ENCODE data around the gene INCA1. TPM values are rescaled to one million over a fixed set of nuclear protein-coding genes. Genes with fewer than 3 reads are reported as not detected.

INCA1 gene
- total and polyA plus RNA-seq, 2 of the 13 experiments (the other 11 are each of a cell fraction or from before 2014, with no cell fraction given), result 0.93 to 2.6 TPM

GRCh38 chr17:4973256-4974114, 23.8 kb downstream of the INCA1 start:
- ChIA-PET POLR2A (interaction anchor here (1.0 to 2.6 kb wide), 3 partner anchors 22 to 65 kb away, joined by 3 to 10 read pairs (median 5); partner anchors contain the start of genes ENO3, RNF167 and SLC25A11), CTCF (ENCODE audit: low intra/inter-chr PET ratio, low total read pairs) (no interaction called here)
- H3K36me3 ChIP-seq (replicated peaks in 1 of 2; ENCODE audit: control insufficient read depth in 1 of 2, insufficient read depth in 2 of 2, low read length in 2 of 2), result peaks cover 1 to 19% of the 10 kb centered on the region in 2 experiments
- H2AFZ ChIP-seq (ENCODE audit: low read length), result no peak overlapping the region
- WGBS (ENCODE audit: low lambda C conversion rate), result 97% methylated on average over 7 of the region's 10 CpGs
- no TSS peak for BruUV-seq (replicated peaks)
- FAIRE-seq (no peak), ATAC-seq (no peak), DNase-seq (ENCODE audit: low spot score) (no peak)
- H3K4me1 ChIP-seq (ENCODE audit: insufficient read depth, low read length), result peaks cover 27% of the 10 kb centered on the region
- H3K27ac ChIP-seq (ENCODE audit: extremely low read length, insufficient read depth, low read length), result no peak overlapping the region
- H4K20me1 ChIP-seq (ENCODE audit: insufficient read depth, low read length), result no peaks in the 10 kb centered on the region
- TF ChIP-seq MEF2D (CRISPR knock-in tag; IDR thresholded peaks at IDR 0.05) (no peak), POLR2A (IDR thresholded peaks at IDR 0.05; ENCODE audit: insufficient read depth in 1 of 2, low read depth in 2 of 2, low read length in 2 of 2) (peak in 1 of 2 experiments; percentile 50; a peak in 3 of 4 replicates), AGO1 (IDR thresholded peaks at IDR 0.05; ENCODE audit: low read depth, low read length, poor library complexity, severe bottlenecking) (peak; percentile 84), POGZ (CRISPR knock-in tag; IDR thresholded peaks at IDR 0.05) (no peak), AGO2 (optimal IDR thresholded peaks at IDR 0.05; ENCODE audit: low read depth, low read length) (peak; percentile 36), POLR2G (IDR thresholded peaks at IDR 0.05; ENCODE audit: low read depth, low read length) (peak; percentile 35), RBFOX2 (IDR thresholded peaks at IDR 0.05; ENCODE audit: low read depth, low read length) (0 out of 2 replicates have a peak, but pooled peaks have one; percentile 36)
- no peaks in the 10 kb centered on the region; a peak in 1 of 5 replicates for H3K27me3 ChIP-seq (ENCODE audit: control insufficient read depth in 1 of 2, insufficient read depth in 2 of 2, low read length in 2 of 2)
- peaks cover 17% of the 10 kb centered on the region for H3K79me2 ChIP-seq (ENCODE audit: insufficient read depth, low read length)
- no peak overlapping the region for H3K9ac ChIP-seq (ENCODE audit: insufficient read depth, low read depth, low read length)
- no peaks in the 10 kb centered on the region for H3K9me3 ChIP-seq (ENCODE audit: low read length)
- intact Hi-C loops (cut with micrococcal nuclease; ENCODE audit: unreplicated experiment) (no loop called here), in situ Hi-C loops (cut with HindIII; ENCODE audit: extremely low pct_ligation_motif_present, low pct_unique_long_range_greater_than_20kb) (no loop called here)
- H3K4me2 ChIP-seq (ENCODE audit: low read depth, low read length), result no peak overlapping the region
- no peak overlapping the region for H3K4me3 ChIP-seq (replicated peaks in 1 of 3; ENCODE audit: insufficient read depth in 1 of 3, low read depth in 2 of 3, low read length in 3 of 3)

GRCh38 chr17:4972752-4973151, 24.6 kb downstream of the INCA1 start:
- BruUV-seq (replicated peaks), result no TSS peak
- intact Hi-C loops (cut with micrococcal nuclease; ENCODE audit: unreplicated experiment), result no loop called here
- TF ChIP-seq KDM1A (CRISPR knock-in tag; IDR thresholded peaks at IDR 0.05), result no peak
- peak; percentile 40; the same call in 1 of the 2 replicates for TF ChIP-seq AKAP8 (CRISPR knock-in tag; IDR thresholded peaks at IDR 0.05)
- TF ChIP-seq, protein P1, sequence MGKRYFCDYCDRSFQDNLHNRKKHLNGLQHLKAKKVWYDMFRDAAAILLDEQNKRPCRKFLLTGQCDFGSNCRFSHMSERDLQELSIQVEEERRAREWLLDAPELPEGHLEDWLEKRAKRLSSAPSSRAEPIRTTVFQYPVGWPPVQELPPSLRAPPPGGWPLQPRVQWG (CRISPR knock-in tag; IDR thresholded peaks at IDR 0.05; ENCODE audit: borderline replicate concordance, low read depth), result no peak
- no peak for TF ChIP-seq ZNF143 (CRISPR knock-in tag; IDR thresholded peaks at IDR 0.05)
- no peak for TF ChIP-seq MAF1 (CRISPR knock-in tag; IDR thresholded peaks at IDR 0.05; ENCODE audit: borderline replicate concordance)
- TF ChIP-seq ZNF383 (CRISPR knock-in tag; IDR thresholded peaks at IDR 0.05; ENCODE audit: borderline replicate concordance), result no peak
- TF ChIP-seq MATR3 (CRISPR knock-in tag; IDR thresholded peaks at IDR 0.05), result no peak
- no peak for TF ChIP-seq ATF7 (IDR thresholded peaks at IDR 0.05)
- TF ChIP-seq ATF7 (CRISPR knock-in tag; IDR thresholded peaks at IDR 0.05), result no peak
- TF ChIP-seq ZNF572 (CRISPR knock-in tag; IDR thresholded peaks at IDR 0.05), result no peak
- TF ChIP-seq THAP11 (CRISPR knock-in tag; IDR thresholded peaks at IDR 0.05), result no peak
- no peak for TF ChIP-seq NCOA5 (CRISPR knock-in tag; IDR thresholded peaks at IDR 0.05)
- peak; percentile 86 for TF ChIP-seq AGO2 (optimal IDR thresholded peaks at IDR 0.05; ENCODE audit: low read depth, low read length)
- peak; percentile 31; the same call in 1 of the 2 replicates for TF ChIP-seq RBFOX2 (IDR thresholded peaks at IDR 0.05; ENCODE audit: low read depth, low read length)
- TF ChIP-seq POLR2G (IDR thresholded peaks at IDR 0.05; ENCODE audit: low read depth, low read length), result peak; percentile 54; the same call in 1 of the 2 replicates
- no peak for TF ChIP-seq ZNF343 (CRISPR knock-in tag; IDR thresholded peaks at IDR 0.05)

More at GRCh38 chr17:4972752-4973151, 24.6 kb downstream of the INCA1 start:
- H3K27me3 ChIP-seq (ENCODE audit: control insufficient read depth in 1 of 2, insufficient read depth in 2 of 2, low read length in 2 of 2), result no peaks in the 10 kb centered on the region; a peak in 1 of 5 replicates
- ATAC-seq, result no peak
- peaks cover 27% of the 10 kb centered on the region for H3K4me1 ChIP-seq (ENCODE audit: insufficient read depth, low read length)
- no peak for FAIRE-seq
- H3K4me3 ChIP-seq (replicated peaks in 1 of 3; ENCODE audit: insufficient read depth in 1 of 3, low read depth in 2 of 3, low read length in 3 of 3), result no peak overlapping the region
- no peak overlapping the region for H3K9ac ChIP-seq (ENCODE audit: insufficient read depth, low read depth, low read length)
- H4K20me1 ChIP-seq (ENCODE audit: insufficient read depth, low read length), result no peaks in the 10 kb centered on the region
- no peak overlapping the region for H3K27ac ChIP-seq (ENCODE audit: extremely low read length, insufficient read depth, low read length)
- in situ Hi-C loops (cut with HindIII; ENCODE audit: extremely low pct_ligation_motif_present, low pct_unique_long_range_greater_than_20kb), result no loop called here
- H2AFZ ChIP-seq (ENCODE audit: low read length), result no peak overlapping the region
- CTCF ChIA-PET (ENCODE audit: low intra/inter-chr PET ratio, low total read pairs), result no interaction called here
- H3K79me2 ChIP-seq (ENCODE audit: insufficient read depth, low read length), result peaks cover 21% of the 10 kb centered on the region
- DNase-seq (ENCODE audit: low spot score), result no peak
- no peaks in the 10 kb centered on the region for H3K9me3 ChIP-seq (ENCODE audit: low read length)
- WGBS (ENCODE audit: low lambda C conversion rate), result 95% methylated on average over 11 of the region's 12 CpGs
- H3K4me2 ChIP-seq (ENCODE audit: low read depth, low read length), result no peak overlapping the region
- H3K36me3 ChIP-seq (replicated peaks in 1 of 2; ENCODE audit: control insufficient read depth in 1 of 2, insufficient read depth in 2 of 2, low read length in 2 of 2), result peaks cover 1 to 18% of the 10 kb centered on the region in 2 experiments
- POLR2A ChIA-PET, result interaction anchor here (1.0 to 2.6 kb wide), 3 partner anchors 22 to 64 kb away, joined by 3 to 10 read pairs (median 5); partner anchors contain the start of genes ENO3, RNF167 and SLC25A11

Measured in HepG2 (cell line).